Measurements from ENCODE around the gene CD99L2. TPM values are rescaled to one million over a fixed set of nuclear protein-coding genes. Genes with fewer than 3 reads are reported as not detected.

CD99L2 gene
- total and polyA plus RNA-seq, 2 of the 8 experiments (the other 6 are each of a cell fraction or from before 2014, with no cell fraction given) = 8.0 to 8.5 TPM

- no peak overlapping the region for H2BK12ac ChIP-seq (ENCODE audit: low read depth, low read length)
- H3K36me3 ChIP-seq (ENCODE audit: control insufficient read depth in 2 of 4, insufficient read depth in 4 of 4, low read length in 3 of 4) = peaks cover 0 to 10% (median 0%) of the 10 kb centered on the region in 4 experiments; a peak in 2 of 8 replicates
- no peak for FAIRE-seq
- no peak overlapping the region for H2BK120ac ChIP-seq (replicated peaks; ENCODE audit: low read depth, low read length)
- no peak overlapping the region for H3K18ac ChIP-seq (ENCODE audit: extremely low read depth, low read length)
- H2BK5ac ChIP-seq (ENCODE audit: low read depth, low read length) = no peak overlapping the region
- H4K91ac ChIP-seq (replicated peaks; ENCODE audit: insufficient read length, low read length) = no peak overlapping the region
- H3K79me1 ChIP-seq (ENCODE audit: low read depth, low read length) = no peaks in the 10 kb centered on the region
- H3K23me2 ChIP-seq (ENCODE audit: low read depth, low read length) = no peaks in the 10 kb centered on the region
- H4K20me1 ChIP-seq (replicated peaks in 1 of 2; ENCODE audit: control insufficient read depth in 1 of 2, insufficient read depth in 2 of 2, low read length in 2 of 2) = peaks cover 0 to 2% of the 10 kb centered on the region in 2 experiments
- CTCF ChIA-PET (ENCODE audit: partially characterized antibody) = interaction anchor here (0.8 to 1.5 kb wide), 2 partner anchors 13 to 35 kb away, joined by 3 to 5 read pairs; no protein-coding TSS in a partner anchor
- no peaks in the 10 kb centered on the region; a peak in 2 of 7 replicates for H3K4me1 ChIP-seq (replicated peaks in 1 of 4; ENCODE audit: control insufficient read depth in 3 of 4, insufficient read depth in 4 of 4, low read length in 3 of 4)
- no peak overlapping the region for H2BK20ac ChIP-seq (ENCODE audit: low read length)
- H3K79me2 ChIP-seq (ENCODE audit: control insufficient read depth in 1 of 2, insufficient read depth in 2 of 2, low read length in 2 of 2) = no peaks in the 10 kb centered on the region
- H2BK15ac ChIP-seq (ENCODE audit: low read length) = no peak overlapping the region
- no peak for DNase-seq (ENCODE audit: low read depth in 1 of 2, low spot score in 2 of 2)
- no peak overlapping the region for H4K5ac ChIP-seq (ENCODE audit: insufficient read length, low read depth, low read length)
- H3K4ac ChIP-seq (replicated peaks; ENCODE audit: insufficient read length, low read depth, low read length) = no peak overlapping the region
- 85% methylated on average over 6 of the region's 6 CpGs; no CpG with 5 or more reads in 1 of the 2 experiments for WGBS, 2 experiments (ENCODE audit: extremely low coverage in 1 of 2, insufficient coverage in 1 of 2, insufficient read length in 1 of 2, insufficient replicate concordance in 2 of 2, low coverage in 1 of 2, low lambda C conversion rate in 2 of 2, missing lambda C conversion rate in 1 of 2)
- no peak overlapping the region for H3K56ac ChIP-seq (replicated peaks; ENCODE audit: insufficient read length, low read depth, low read length)
- H3K27me3 ChIP-seq (replicated peaks in 1 of 4; ENCODE audit: control insufficient read depth in 3 of 4, extremely low read depth in 1 of 4, insufficient read depth in 3 of 4, low read length in 3 of 4) = no peaks in the 10 kb centered on the region
- no peak overlapping the region for H2AFZ ChIP-seq (ENCODE audit: low read length)
- no peak overlapping the region for H3K23ac ChIP-seq (ENCODE audit: insufficient read length)
- H4K8ac ChIP-seq (ENCODE audit: extremely low read depth, insufficient read depth, low read length) = no peak overlapping the region
- H3K4me3 ChIP-seq (ENCODE audit: extremely low read depth in 1 of 4, insufficient read depth in 2 of 4, low read depth in 3 of 4, low read length in 4 of 4) = no peak overlapping the region
- H3K14ac ChIP-seq (ENCODE audit: insufficient read length) = no peak overlapping the region
- H3K9ac ChIP-seq (replicated peaks in 1 of 4; ENCODE audit: extremely low read depth in 1 of 4, low read depth in 3 of 4, low read length in 3 of 4) = no peak overlapping the region
- H3K4me2 ChIP-seq (ENCODE audit: insufficient read depth in 1 of 2, low read depth in 2 of 2, low read length in 2 of 2) = no peak overlapping the region
- TF ChIP-seq RNF2 (IDR thresholded peaks at IDR 0.05; ENCODE audit: borderline replicate concordance, low read depth, low read length, missing control alignments, poor library complexity, severe bottlenecking) (no peak), TAF7 (optimal IDR thresholded peaks at IDR 0.05; ENCODE audit: borderline replicate concordance, low read depth, low read length) (no peak), SP4 (IDR thresholded peaks at IDR 0.05; ENCODE audit: low read length) (no peak), CHD1 (IDR thresholded peaks at IDR 0.05; ENCODE audit: low read depth, low read length) (no peak), USF2 (IDR thresholded peaks at IDR 0.05; ENCODE audit: low read length) (no peak)
- no peaks in the 10 kb centered on the region for H3K9me3 ChIP-seq (ENCODE audit: insufficient read depth in 2 of 2, low read depth in 1 of 2, low read length in 1 of 2)
- H3K27ac ChIP-seq (ENCODE audit: low read depth, low read length) = no peak overlapping the region
- no peak overlapping the region for H2AK5ac ChIP-seq (ENCODE audit: low read depth, low read length)
- POLR2A ChIA-PET (ENCODE audit: partially characterized antibody) = no interaction called here
These were observed 167.7 kb downstream of the CD99L2 start for GRCh38 chrX:150730719-150731118.
